Right lobe of liver (tissue), 6 donors: ENCODE measurements around the gene C4orf50. TPM values are rescaled to one million over a fixed set of nuclear protein-coding genes. Genes with fewer than 3 reads are reported as not detected.

Source experiments
- ATAC-seq, 4 donors: fragments of 200-7000 bp; cut with Tn5 transposase; one replicate each; pipeline ENCODE4 v1.9.1; 2020; ENCODE audit warnings: mild to moderate bottlenecking in 4 of 4, moderate library complexity in 4 of 4
- DNase-seq, 3 donors: peaks; one replicate each; pipeline ENCODE4 v3.0.0-alpha.2; 2020
- H3K27ac ChIP-seq, 3 donors: fragments of 200-600 bp; one replicate each; pipeline ENCODE4 v1.8.0; 2022
- H3K27me3 ChIP-seq, 2 donors: fragments of 200-600 bp; one replicate each; pipeline ENCODE4 v1.8.0; 2022
- H3K36me3 ChIP-seq, 4 donors: fragments of 200-600 bp; sonication (generic) in 1 of 4; one replicate each; pipeline versions ENCODE4 v1.5.1 to v1.8.0; 2017 to 2022; ENCODE audit warnings: control low read depth in 1 of 4
- H3K4me1 ChIP-seq, 4 donors: fragments of 200-600 bp; sonication (generic) in 1 of 4; one replicate each; pipeline versions ENCODE4 v1.5.1 to v1.8.0; 2017 to 2022; ENCODE audit warnings: control low read depth in 1 of 4
- H3K4me3 ChIP-seq, 3 donors: fragments of 200-600 bp; one replicate each; pipeline ENCODE4 v1.8.0; 2022
- H3K9me3 ChIP-seq, 4 donors: fragments of 200-600 bp; sonication (generic) in 1 of 4; one replicate each; pipeline versions ENCODE4 v1.5.1 to v1.8.0; 2017 to 2022; ENCODE audit warnings: control low read depth in 1 of 4
- CTCF ChIP-seq, 4 donors: fragments of 200-600 bp in 3 of 4; fragments of 450-650 bp in 1 of 4; IDR thresholded peaks; one replicate each; pipeline versions ENCODE4 v1.5.1 to v1.8.0; 2016 to 2022; ENCODE audit warnings: antibody characterized with exemption in 4 of 4, mild to moderate bottlenecking in 2 of 4
- POLR2A ChIP-seq: fragments of 450-650 bp; IDR thresholded peaks from one replicate; pipeline ENCODE4 v1.6.1; 2017; ENCODE audit warnings: antibody characterized with exemption, mild to moderate bottlenecking
- whole genome bisulfite sequencing: methylation state at CpG from one replicate; pipeline ENCODE4 v1.1.6; 2018; ENCODE audit warnings: low coverage, low lambda C conversion rate; ENCODE audit not compliant: insufficient coverage; ENCODE audit errors: missing lambda C conversion rate; 5-methylcytosine and 5-hydroxymethylcytosine counted together
- intact Hi-C, 2 donors: fragments of 100-400 bp; cut with DNase I; formaldehyde crosslinking; loops; one replicate each; pipeline versions ENCODE4 v1.11.2 to v1.14.1; 2022
- total RNA-seq, 6 experiments: library from RNA; depleted of rRNA in 2 of 6; stranded (reverse); fragments of >200 nt in 2 of 6; fragmentation: NEBNext Ultra II Directional in 3 of 6; extraction: Animal tissue kit (Norgen Biotek cat#: 25700) in 3 of 6; gene quantifications; one replicate each; pipeline versions ENCODE4 v1.1.0 to v1.2.4, GENCODE V29; 2016 to 2023
- donor health status: DM: no; HTN: yes; CAD: no.
- donor health status: DM: no; HTN: no; CAD: no.
- donor health status: DM: no; HTN: no; CAD: no.
- donor health status: DM: no; HTN: yes; CAD: no.
- donor health status: DM: no; HTN: yes; CAD: no.

Gene C4orf50
- total RNA-seq, 6 experiments from 2014 or later = under 0.01 to 0.06 TPM; not detected in 4

GRCh38 chr4:5884796-5885195 is 133.4 kb downstream of the C4orf50 start:
- intact Hi-C loops = no loop called here
- 59% methylated on average over 5 of the region's 7 CpGs for WGBS
- no peaks in the 10 kb centered on the region for H3K9me3 ChIP-seq
- DNase-seq = no peak
- no peak overlapping the region for H3K27ac ChIP-seq
- no peaks in the 10 kb centered on the region for H3K4me1 ChIP-seq
- peaks cover 8% of the 10 kb centered on the region in 2 donors for H3K27me3 ChIP-seq
- no peaks in the 10 kb centered on the region for H3K36me3 ChIP-seq
- no peak for ATAC-seq
- no peak overlapping the region for H3K4me3 ChIP-seq
- TF ChIP-seq POLR2A (no peak), CTCF (IDR thresholded peaks at IDR 0.05) (no peak)

- WGBS = 64% methylated on average over 1 of the region's 1 CpG
- Histone ChIP-seq H3K36me3 (no peaks in the 10 kb centered on the region), H3K4me3 (no peak overlapping the region), H3K4me1 (no peaks in the 10 kb centered on the region), H3K27ac (no peak overlapping the region), H3K27me3 (peaks cover 5 to 8% of the 10 kb centered on the region in 2 donors), H3K9me3 (no peaks in the 10 kb centered on the region)
- ATAC-seq = no peak
- no peak for DNase-seq
- intact Hi-C loops = no loop called here
- TF ChIP-seq POLR2A (no peak), CTCF (IDR thresholded peaks at IDR 0.05) (no peak)
Observed at GRCh38 chr4:5883916-5884315, 134.3 kb downstream of the C4orf50 start.

GRCh38 chr4:5882947-5883346 is 135.3 kb downstream of the C4orf50 start:
- Histone ChIP-seq H3K4me1 (no peaks in the 10 kb centered on the region), H3K9me3 (no peaks in the 10 kb centered on the region), H3K27me3 (peaks cover 5 to 6% of the 10 kb centered on the region in 2 donors), H3K4me3 (no peak overlapping the region), H3K36me3 (no peaks in the 10 kb centered on the region), H3K27ac (no peak overlapping the region)
- TF ChIP-seq POLR2A = no peak
- no peak for TF ChIP-seq CTCF (IDR thresholded peaks at IDR 0.05)
- intact Hi-C loops = no loop called here
- ATAC-seq (no peak), DNase-seq (no peak)
- WGBS = 37% methylated on average over 3 of the region's 3 CpGs

- no peak overlapping the region for H3K4me3 ChIP-seq
- H3K9me3 ChIP-seq = no peaks in the 10 kb centered on the region
- TF ChIP-seq POLR2A (no peak), CTCF (IDR thresholded peaks at IDR 0.05) (no peak)
- no peak for ATAC-seq
- WGBS = 6% methylated on average over 4 of the region's 4 CpGs
- no peaks in the 10 kb centered on the region for H3K27me3 ChIP-seq
- H3K36me3 ChIP-seq = no peaks in the 10 kb centered on the region
- H3K27ac ChIP-seq = no peak overlapping the region
- no peak for DNase-seq
- intact Hi-C loops = no loop called here
- H3K4me1 ChIP-seq = no peaks in the 10 kb centered on the region
Observed at GRCh38 chr4:5881340-5881739, 136.9 kb downstream of the C4orf50 start.

- no peak for DNase-seq
- intact Hi-C loops = no loop called here
- ATAC-seq = no peak
- no peak for TF ChIP-seq CTCF (IDR thresholded peaks at IDR 0.05)
- no peak for TF ChIP-seq POLR2A
- no peak overlapping the region for H3K27ac ChIP-seq
- H3K27me3 ChIP-seq = no peaks in the 10 kb centered on the region
- no peak overlapping the region for H3K4me3 ChIP-seq
- H3K9me3 ChIP-seq = no peaks in the 10 kb centered on the region
- WGBS = 69% methylated on average over 6 of the region's 6 CpGs
- no peaks in the 10 kb centered on the region for H3K4me1 ChIP-seq
- H3K36me3 ChIP-seq = no peaks in the 10 kb centered on the region
Observed at GRCh38 chr4:5878359-5878758, 139.9 kb downstream of the C4orf50 start.
